Spleen (tissue), 11 donors: ENCODE data around the gene PKMYT1. TPM values are rescaled to one million over a fixed set of nuclear protein-coding genes. Genes with fewer than 3 reads are reported as not detected.
A peak's percentile ranks its signal among the peaks of the same experiment; 100 is the strongest.

ENCODE experiments used
- DNase-seq: peaks from one replicate; pipeline ENCODE4 v3.0.0-alpha.2; 2020
- H3K27ac ChIP-seq, 8 donors: fragments of 200-600 bp; sonication (generic) in 7 of 8; 1 replicate in 4 of 8; 2 replicates in 4 of 8; pipeline versions ENCODE4 v1.5.0 to v1.8.0; 2016 to 2021; ENCODE audit warnings: inconsistent platforms in 4 of 8, mild to moderate bottlenecking in 4 of 8, moderate library complexity in 1 of 8
- H3K27me3 ChIP-seq, 7 donors: fragments of 200-600 bp; sonication (generic) in 6 of 7; replicated peaks in 1 of 7; 1 replicate in 4 of 7; 2 replicates in 3 of 7; pipeline versions ENCODE4 v1.5.0 to v1.8.0; 2016 to 2021; ENCODE audit warnings: inconsistent platforms in 3 of 7, mild to moderate bottlenecking in 1 of 7
- H3K36me3 ChIP-seq, 6 donors: fragments of 200-600 bp; sonication (generic) in 5 of 6; 1 replicate in 4 of 6; 2 replicates in 2 of 6; pipeline versions ENCODE4 v1.5.0 to v1.8.0; 2016 to 2021; ENCODE audit warnings: inconsistent platforms in 2 of 6
- H3K4me1 ChIP-seq, 6 donors: fragments of 200-600 bp; sonication (generic) in 5 of 6; 1 replicate in 3 of 6; 2 replicates in 3 of 6; pipeline versions ENCODE4 v1.5.0 to v1.8.0; 2016 to 2021; ENCODE audit warnings: inconsistent platforms in 3 of 6
- H3K4me3 ChIP-seq, 8 donors: fragments of 200-600 bp; sonication (generic) in 7 of 8; 1 replicate in 4 of 8; 2 replicates in 4 of 8; pipeline versions ENCODE4 v1.5.0 to v1.8.0; 2016 to 2021; ENCODE audit warnings: inconsistent platforms in 4 of 8, mild to moderate bottlenecking in 4 of 8, moderate library complexity in 2 of 8
- H3K9me3 ChIP-seq, 8 donors: fragments of 200-600 bp; sonication (generic) in 7 of 8; 1 replicate in 4 of 8; 2 replicates in 4 of 8; pipeline versions ENCODE4 v1.5.0 to v1.8.0; 2016 to 2021; ENCODE audit warnings: inconsistent platforms in 4 of 8
- CTCF ChIP-seq, 11 experiments: fragments of 200-600 bp in 7 of 11; fragments of 450-650 bp in 4 of 11; sonication (generic) in 4 of 11; IDR thresholded peaks in 8 of 11; conservative IDR thresholded peaks in 3 of 11; 1 replicate in 7 of 11; 2 replicates in 4 of 11; pipeline versions ENCODE4 v1.4.0 to v1.8.0; 2016 to 2021; ENCODE audit warnings: antibody characterized with exemption in 11 of 11, inconsistent platforms in 4 of 11, mild to moderate bottlenecking in 1 of 11
- POLR2A ChIP-seq, 3 donors: fragments of 450-650 bp; IDR thresholded peaks; one replicate each; pipeline ENCODE4 v1.5.1; 2017; ENCODE audit warnings: antibody characterized with exemption in 3 of 3, mild to moderate bottlenecking in 1 of 3
- POLR2AphosphoS5 ChIP-seq, 3 donors: sonication (generic); formaldehyde crosslinking; IDR thresholded peaks; one replicate each; pipeline ENCODE4 v1.5.1; 2017; ENCODE audit warnings: antibody characterized with exemption in 3 of 3
- WGBS, 5 donors: extraction: QIAGEN DNeasy Blood & Tissue Kit in 3 of 5; methylation state at CpG; one replicate each; pipeline versions ENCODE4 v1.1.5 to v1.1.7; 2013 to 2018; 5-methylcytosine and 5-hydroxymethylcytosine counted together
- intact Hi-C: fragments of 100-400 bp; cut with DNase I; formaldehyde crosslinking; loops from one replicate; pipeline ENCODE4 v1.15.0; 2023; ENCODE audit warnings: low total_unique reads
- polyA plus RNA-seq, 3 donors: library from polyadenylated mRNA; stranded (reverse); fragments of 200-250 nt; gene quantifications; one replicate each; pipeline ENCODE4 v1.2.1, GENCODE V29; 2013
- total RNA-seq, 7 donors: library from RNA; depleted of rRNA in 3 of 7; stranded (reverse); fragments of >200 nt in 3 of 7; fragmentation: NEBNext Ultra II Directional in 4 of 7; extraction: Animal tissue kit (Norgen Biotek cat#: 25700) in 4 of 7; gene quantifications; one replicate each; pipeline versions ENCODE4 v1.1.0 to v1.2.1, GENCODE V29; 2016 to 2021
- donor health status: healthy with polysubstance abuse.
- donor health status: DM: no; HTN: no; CAD: no; lungs with moderate emphysema.
- donor health status: DM: no; HTN: no; CAD: no.
- donor health status: Bipolar disorder and iron deficiency.
- donor health status: healthy.
- donor health status: DM: no; HTN: no; CAD: no.
- donor health status: DM: yes; HTN: yes; CAD: no.

PKMYT1 gene
- total and polyA plus RNA-seq, 10 donors: 3.3 to 11.3 (median 6.2) TPM

DNA sequence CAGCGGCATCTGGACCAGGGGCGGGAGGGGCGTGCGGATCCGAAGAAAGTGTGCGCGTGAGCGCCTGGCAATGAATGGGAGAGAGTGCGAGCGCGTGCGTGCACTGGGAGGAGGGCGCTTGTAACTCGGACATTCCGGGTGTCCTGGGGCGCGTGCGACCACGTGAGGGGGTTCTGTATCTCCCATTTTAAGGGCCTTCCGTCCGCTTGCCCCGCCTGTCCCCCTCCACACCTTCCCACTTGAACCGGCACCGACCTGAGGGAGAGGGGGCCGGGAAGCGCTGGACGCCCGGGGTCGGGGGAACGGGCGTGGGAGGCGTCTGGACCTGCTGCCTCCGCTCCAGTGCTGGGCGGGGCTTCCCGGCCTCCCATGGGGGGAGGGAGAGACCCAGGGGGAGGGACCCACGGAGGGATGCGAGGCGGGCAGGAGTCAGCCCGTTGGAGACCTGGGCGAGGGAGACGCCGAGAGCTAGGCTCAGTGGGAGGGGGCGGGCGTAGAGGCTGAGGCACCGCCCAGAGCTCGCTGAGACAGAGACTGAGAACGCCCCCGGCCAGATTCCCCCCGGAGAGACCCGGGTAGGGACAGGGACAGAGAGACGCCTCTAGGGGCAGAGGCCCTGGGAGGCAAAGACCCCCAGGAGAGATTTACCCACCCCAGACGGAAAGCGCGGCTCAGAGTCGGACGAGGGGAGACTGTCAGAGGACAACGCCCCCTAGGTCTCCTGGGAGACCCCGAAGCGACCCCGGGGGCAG is 16.3 kb downstream of the PKMYT1 start, which contains the start of gene KREMEN2:
TSS of gene KREMEN2 (plus strand) at position 553 of the 752 bp plus-strand sequence. CDS start 246 bp downstream, outside the sequence.
- WGBS, 5 donors: 0 to 2% (median 1%) methylated on average over 49 to 60 of the region's 60 CpGs
- no peak for DNase-seq
- Histone ChIP-seq H3K9me3 (no peaks in the 10 kb centered on the region), H3K27ac (no peak within 1 kb of the TSS), H3K4me1 (peaks cover 31 to 77% (median 71%) of the 10 kb centered on the region in 6 donors), H3K4me3 (peak within 1 kb of the TSS; percentile 23 to 70 (median 45)), H3K36me3 (no peaks in the 10 kb centered on the region), H3K27me3 (peaks cover 30 to 100% (median 74%) of the 10 kb centered on the region in 7 donors)
- intact Hi-C loops: no loop called here
- peak in 1 of 11 experiments; percentile 10 for TF ChIP-seq CTCF (IDR thresholded peaks at IDR 0.05 in 8 of 11, conservative IDR thresholded peaks at IDR 0.05 in 3 of 11)
- no peak for TF ChIP-seq POLR2A (IDR thresholded peaks at IDR 0.05)

DNA sequence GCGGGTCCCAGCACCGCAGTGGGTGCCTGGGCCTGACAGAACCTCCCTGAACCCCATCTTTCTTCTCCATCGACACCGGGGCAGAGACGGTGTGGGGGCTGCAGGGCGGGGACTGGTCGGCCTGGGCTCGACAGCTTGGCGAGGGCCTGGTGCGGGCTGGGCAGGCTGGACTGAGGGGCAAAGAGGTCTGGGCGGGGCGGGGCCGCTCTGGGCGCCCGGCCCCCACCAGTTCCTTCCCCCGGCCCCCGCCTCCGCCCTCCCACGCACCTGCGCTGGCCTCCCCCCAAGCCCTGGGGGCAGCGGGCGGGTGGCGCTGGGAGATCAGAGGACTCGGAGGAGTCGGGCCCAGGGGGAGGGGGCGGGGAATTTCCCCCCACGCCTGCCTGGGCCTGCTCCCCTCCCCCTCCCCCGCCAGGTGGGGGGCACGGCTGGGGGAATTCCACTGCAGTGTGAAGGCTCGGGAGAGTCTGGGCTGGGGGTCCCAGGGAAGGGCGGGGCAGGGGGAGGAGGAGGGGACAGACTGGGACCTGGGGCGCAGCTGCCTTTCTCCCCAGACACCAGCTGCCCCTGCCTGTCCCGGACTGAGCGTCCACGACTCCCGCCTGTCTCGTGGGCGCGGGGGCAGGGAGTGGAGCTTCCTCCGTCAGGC is 17.0 kb downstream of the PKMYT1 start:
- TF ChIP-seq CTCF (IDR thresholded peaks at IDR 0.05 in 8 of 11, conservative IDR thresholded peaks at IDR 0.05 in 3 of 11) (no peak), POLR2AphosphoS5 (IDR thresholded peaks at IDR 0.05) (no peak), POLR2A (IDR thresholded peaks at IDR 0.05) (no peak)
- peaks cover 30 to 97% (median 73%) of the 10 kb centered on the region in 7 donors for H3K27me3 ChIP-seq
- no peak overlapping the region for H3K27ac ChIP-seq
- peak; percentile 74 for DNase-seq
- H3K36me3 ChIP-seq: no peaks in the 10 kb centered on the region
- peak overlapping the region in 6 of 8 donors; percentile 41 to 70 (median 47) for H3K4me3 ChIP-seq
- peaks cover 24 to 70% (median 64%) of the 10 kb centered on the region in 6 donors for H3K4me1 ChIP-seq
- H3K9me3 ChIP-seq: no peaks in the 10 kb centered on the region
- intact Hi-C loops: no loop called here
- 2 to 5% (median 2%) methylated on average over 13 to 40 of the region's 40 CpGs for WGBS, 5 donors

- Histone ChIP-seq H3K9me3 (no peaks in the 10 kb centered on the region), H3K27ac (no peak overlapping the region), H3K36me3 (no peaks in the 10 kb centered on the region), H3K4me3 (peak overlapping the region in 2 of 8 donors; percentile 47 to 70), H3K27me3 (peaks cover 28 to 97% (median 67%) of the 10 kb centered on the region in 7 donors), H3K4me1 (peaks cover 24 to 63% (median 57%) of the 10 kb centered on the region in 6 donors)
- 27 to 37% (median 31%) methylated on average over 14 to 28 of the region's 28 CpGs for WGBS, 5 donors
- intact Hi-C loops: no loop called here
- peak; percentile 74 for DNase-seq
- TF ChIP-seq CTCF (IDR thresholded peaks at IDR 0.05 in 8 of 11, conservative IDR thresholded peaks at IDR 0.05 in 3 of 11): no peak
- no peak for TF ChIP-seq POLR2A (IDR thresholded peaks at IDR 0.05)
- no peak for TF ChIP-seq POLR2AphosphoS5 (IDR thresholded peaks at IDR 0.05)
Measured at GRCh38 chr16:2962334-2963073, 17.7 kb downstream of the PKMYT1 start.
